GM19467 (cell line): Measurements from ENCODE around the gene HEPHL1.
"Not testable (repeated sequence)": the region's sequence is repeated elsewhere in the genome, so short reads cannot be mapped to it uniquely, and the experiment has no call there.

Experiments
- ATAC-seq: cut with Tn5 transposase; IDR thresholded peaks from one replicate; pipeline ENCODE4 v1.9.1; 2021; ENCODE audit warnings: mild to moderate bottlenecking, moderate library complexity; ENCODE audit not compliant: unreplicated experiment

HEPHL1 gene

DNA sequence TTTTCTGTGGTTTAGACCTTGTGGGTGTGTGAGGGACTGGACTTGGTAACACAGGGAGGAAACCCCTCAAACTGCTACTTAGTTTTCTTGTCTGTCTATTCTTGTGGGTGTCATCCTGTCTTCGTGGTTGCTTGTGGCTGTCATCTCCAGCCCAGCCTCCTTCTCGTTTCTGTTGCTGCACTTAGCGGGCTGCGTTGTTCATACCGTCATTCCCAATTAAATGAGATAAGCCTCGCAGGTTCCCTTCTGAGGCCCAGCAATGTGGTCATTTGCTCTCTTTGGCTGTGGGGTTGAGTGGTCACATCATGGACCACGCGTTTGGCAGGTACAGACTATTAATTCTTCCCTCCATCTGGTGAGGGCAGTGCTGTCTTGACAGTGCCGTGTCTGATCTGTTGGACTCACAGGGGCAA is 126.3 kb downstream of the HEPHL1 start:
- no peak for ATAC-seq

DNA sequence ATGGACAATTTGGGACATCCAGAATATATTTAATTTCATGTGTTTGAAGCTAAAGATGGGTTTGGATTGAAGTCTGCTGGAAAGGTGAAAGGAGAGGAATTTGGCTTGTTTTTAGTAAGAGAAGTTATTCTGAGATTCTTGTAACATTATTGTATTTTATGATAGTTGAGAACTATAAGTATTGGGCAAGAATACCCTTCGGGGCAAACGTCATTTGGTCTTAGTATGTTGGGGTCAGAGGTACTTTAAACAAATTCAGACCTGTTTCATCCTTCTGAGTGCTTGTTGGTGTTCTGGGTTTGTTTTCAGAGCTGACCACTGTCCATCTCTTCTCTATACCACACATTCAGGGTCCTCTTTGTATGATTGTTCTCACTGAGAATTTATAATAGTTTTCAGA is 127.0 kb downstream of the HEPHL1 start:
- no peak for ATAC-seq

DNA sequence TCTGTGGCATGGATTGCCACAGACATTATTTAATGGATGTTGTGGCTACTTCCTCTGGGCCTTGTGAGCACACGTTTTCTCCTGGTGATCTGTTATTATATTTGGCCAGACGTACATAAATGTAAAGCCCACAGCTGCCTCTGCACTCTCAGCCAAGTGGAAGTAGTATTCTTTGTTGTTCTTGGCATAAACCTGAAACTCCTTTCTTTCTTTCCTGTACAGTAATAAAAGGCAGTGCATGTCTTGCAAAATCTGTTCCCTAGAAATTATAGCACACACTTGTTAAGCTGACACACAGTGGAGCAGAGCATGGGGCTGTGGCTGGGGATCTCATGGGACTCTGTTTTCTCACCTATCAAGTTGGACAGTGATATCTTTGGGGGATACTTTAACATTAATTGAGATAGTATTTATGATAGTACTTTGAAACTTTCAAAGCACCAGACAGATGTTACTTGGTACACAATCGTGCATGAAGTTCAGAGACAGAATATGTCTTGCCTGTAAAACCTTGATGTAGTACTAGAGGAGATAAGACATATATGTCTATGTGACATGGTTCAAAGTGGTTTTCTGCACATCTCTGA is 128.4 kb downstream of the HEPHL1 start:
- ATAC-seq: no peak

DNA sequence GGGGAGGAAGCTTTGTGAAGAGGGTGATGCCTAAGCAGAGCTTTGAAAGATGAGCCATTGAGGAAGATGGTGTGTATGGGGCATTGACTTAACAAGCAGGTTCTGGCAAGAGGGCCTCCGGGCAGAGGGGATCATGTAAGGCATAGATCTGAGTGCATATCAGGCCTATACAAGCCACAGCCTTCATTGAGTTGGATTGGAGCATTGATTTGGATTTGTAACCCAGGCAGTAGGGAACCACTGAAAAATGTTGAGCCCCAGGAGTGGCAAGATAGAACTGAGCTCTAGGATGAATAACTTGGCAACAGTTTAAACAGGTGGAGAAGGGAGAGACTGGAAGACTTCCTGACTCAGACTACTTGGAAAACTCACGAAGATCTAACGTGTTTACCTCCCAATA is 128.9 kb downstream of the HEPHL1 start:
- ATAC-seq: no peak

DNA sequence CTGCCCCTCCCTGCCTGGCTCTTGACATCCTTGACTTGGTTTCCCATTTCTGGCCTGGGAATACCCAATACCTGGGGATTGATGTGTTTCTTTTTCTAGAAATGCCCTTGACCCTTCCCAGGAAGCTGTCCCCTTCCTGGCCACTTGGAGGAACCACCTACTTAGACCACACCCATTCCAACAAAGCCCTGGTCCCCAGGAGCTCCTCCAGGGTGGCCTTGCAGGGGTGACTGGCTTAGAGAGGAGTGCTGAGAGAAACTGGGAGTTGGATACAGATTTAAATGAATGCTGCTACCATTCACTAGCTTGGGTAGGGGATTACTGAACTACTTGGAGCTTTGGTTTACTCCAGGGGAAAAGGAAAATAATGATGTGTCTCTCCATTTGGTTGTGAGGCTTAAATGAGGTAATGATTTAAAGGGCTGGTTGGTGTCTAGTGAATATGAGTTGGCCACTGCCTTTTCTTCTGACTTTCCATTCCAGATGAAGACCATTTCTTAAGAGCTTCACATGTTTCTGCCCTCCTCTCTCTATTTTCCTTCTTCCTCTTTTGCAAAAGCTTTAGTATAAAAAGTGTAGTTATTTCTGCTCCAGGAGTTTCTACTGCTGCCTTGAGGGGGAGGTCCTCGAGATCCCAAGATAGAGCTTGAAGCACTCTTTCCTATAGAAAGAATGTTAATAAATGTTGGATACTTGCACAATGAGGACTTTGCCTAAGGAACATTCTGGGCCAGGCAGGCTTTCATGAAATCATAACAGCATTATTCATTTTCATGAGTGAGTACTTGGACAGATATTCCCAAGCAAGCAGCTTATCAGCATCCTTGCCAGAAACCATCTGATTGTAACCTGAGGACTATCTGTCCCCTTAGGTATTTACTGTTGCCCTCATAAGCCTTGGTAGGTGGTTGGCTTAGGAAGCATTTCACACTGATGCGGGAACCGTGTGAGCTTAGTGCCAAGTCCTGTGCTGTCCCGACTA is 129.8 kb downstream of the HEPHL1 start:
- ATAC-seq: no peak

DNA sequence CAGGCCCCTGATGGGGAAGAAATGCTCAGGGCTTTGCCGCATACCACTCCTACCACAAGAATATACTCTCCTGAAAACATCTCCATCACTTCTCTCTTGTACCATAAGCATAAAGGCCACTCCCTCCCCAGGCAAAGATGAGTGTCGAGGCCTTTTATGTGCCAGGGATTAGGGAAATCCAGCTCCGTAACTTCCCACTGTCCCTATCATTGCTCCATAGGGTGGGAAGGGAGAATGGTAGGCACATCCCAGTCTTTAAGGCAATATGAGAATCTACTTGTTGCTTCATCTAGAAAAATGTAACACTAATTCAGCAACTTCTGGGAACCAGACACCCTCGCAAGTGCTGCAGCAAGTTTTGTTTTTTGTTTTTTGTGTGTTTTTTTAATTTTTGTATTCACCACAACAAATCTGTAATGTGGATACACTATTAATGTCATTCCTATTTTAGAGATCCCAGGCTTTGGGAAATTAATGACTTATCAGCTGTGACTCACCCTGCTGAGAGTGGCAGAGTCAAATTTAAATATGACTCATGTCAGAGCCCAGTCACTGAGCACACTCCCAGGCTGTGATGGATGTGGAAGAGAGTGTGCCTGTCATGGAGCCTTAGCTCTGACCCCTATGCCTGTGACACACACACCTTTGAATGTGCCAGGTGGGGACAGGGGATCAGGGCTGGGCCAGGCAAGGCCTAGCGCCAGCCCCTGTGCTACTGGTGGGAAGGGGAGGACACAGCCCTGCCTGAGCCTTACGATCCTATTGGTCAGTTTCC is 130.9 kb downstream of the HEPHL1 start:
- no peak for ATAC-seq

DNA sequence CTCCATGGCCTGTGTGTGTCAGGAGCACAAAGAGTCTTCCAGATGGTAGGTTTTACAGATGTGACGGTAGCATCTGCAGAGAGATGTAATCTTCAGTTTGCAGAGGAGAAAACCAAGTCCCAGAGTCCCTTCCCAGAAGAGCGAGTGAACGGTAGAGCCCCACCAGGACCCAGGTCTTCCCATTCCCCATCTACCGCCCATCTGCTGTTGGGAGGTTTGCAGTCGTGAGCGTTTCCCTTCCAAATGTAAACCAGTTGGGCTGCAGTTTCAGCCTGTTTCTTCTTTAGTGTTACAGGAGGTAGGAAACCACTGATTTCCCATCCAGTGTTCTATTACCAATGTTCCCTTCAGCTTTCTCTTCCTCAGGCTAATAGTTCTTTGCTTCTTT is 131.5 kb downstream of the HEPHL1 start:
- ATAC-seq: no peak

DNA sequence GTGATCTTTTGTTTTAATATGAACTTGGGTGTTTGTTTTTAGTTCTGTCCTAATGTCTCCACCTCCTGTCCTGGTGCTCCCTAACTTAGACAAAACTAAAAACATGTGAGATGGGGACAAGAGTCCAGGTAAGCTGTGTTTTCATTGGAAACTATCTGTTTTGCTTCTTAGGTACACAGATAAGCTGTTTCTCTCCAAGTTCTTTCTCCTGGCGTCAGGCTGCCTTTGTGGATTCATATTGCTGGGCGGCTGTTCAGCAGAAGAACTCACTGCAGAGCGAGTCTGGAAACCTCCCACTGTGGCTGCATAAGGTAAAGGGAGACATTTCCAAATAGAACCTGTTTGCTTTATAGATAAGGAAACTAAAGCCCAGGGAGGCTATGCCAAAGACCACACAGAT is 132.2 kb downstream of the HEPHL1 start:
- no peak for ATAC-seq

DNA sequence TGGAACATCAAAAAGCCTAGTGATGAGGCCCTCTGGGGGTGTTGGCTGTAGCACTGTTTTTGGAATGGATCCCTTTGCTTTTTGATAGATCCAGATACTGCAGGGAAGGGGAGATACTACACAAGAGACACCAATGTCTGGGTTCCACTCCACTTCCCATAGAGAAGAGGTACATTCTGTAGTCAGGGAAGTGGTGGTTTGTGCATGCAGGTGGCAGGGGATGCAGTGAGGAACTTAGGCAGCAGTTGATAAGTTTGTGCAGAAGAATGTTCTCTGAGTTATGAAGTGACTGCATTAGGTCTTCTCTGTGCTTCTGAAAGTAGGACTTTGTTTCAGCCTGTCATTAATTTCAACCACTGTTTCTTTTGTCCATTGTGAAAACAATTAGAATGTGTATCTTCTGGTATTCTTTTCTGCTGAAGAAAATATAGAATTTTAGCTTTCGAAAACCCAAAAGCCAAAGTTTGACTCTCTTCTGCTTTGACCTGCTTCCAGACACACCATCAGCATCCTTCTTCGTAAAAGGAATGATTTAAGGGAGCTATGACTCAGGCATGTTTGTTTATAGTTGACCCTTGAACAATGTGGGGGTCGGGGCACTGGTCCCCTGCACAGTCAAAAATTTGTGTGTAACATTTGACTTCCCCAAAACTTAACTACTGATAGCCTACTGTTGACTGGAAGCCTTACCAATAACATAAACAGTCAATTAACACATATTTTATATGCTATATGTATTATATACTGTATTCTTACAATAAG is 133.1 kb downstream of the HEPHL1 start:
- ATAC-seq: no peak

DNA sequence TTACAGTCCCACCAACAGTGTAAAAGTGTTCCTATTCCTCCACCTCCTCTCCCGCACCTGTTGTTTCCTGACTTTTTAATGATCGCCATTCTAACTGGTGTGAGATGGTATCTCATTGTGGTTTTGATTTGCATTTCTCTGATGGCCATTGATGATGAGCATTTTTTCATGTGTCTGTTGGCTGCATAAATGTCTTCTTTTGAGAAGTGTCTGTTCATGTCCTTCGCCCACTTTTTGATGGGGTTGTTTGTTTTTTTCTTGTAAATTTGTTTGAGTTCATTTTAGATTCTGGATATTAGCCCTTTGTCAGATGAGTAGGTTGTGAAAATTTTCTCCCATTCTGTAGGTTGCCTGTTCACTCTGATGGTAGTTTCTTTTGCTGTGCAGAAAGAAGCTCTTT is 136.2 kb downstream of the HEPHL1 start:
- not testable (repeated sequence) for ATAC-seq
